NT2/D1 (cell line): Measurements from ENCODE around the gene ASB6.

Experiments
- SUZ12 ChIP-seq: IDR thresholded peaks from 2 replicates; pipeline ENCODE4 v1.6.1; 2011; ENCODE audit not compliant: insufficient read length, insufficient read depth; ENCODE audit errors: extremely low read depth
- ZNF274 ChIP-seq: IDR thresholded peaks from 2 replicates; pipeline ENCODE4 v1.6.1; 2011; ENCODE audit warnings: mild to moderate bottlenecking, low read depth, low read length

- no peak for TF ChIP-seq ZNF274
- TF ChIP-seq SUZ12, result no peak
Observed at GRCh38 chr9:129667378-129667777, 25.4 kb upstream of the ASB6 start.
